Endothelial cell (in vitro differentiated cells): ENCODE results near the gene WDR19. TPM values are rescaled to one million over a fixed set of nuclear protein-coding genes. Genes with fewer than 3 reads are reported as not detected.
"Not testable (repeated sequence)": the region's sequence is repeated elsewhere in the genome, so short reads cannot be mapped to it uniquely, and the experiment has no call there.

Experiments
- DNase-seq: peaks from one replicate; pipeline ENCODE4 v3.0.0; 2021; ENCODE audit warnings: low spot score
- H3K27ac Mint-ChIP-seq: one replicate; pipeline ENCODE4 v1.8.0; 2021; ENCODE audit warnings: mixed read lengths, inconsistent platforms; ENCODE audit not compliant: unreplicated experiment
- H3K27me3 Mint-ChIP-seq: one replicate; pipeline ENCODE4 v1.8.0; 2021; ENCODE audit warnings: mild to moderate bottlenecking, moderate library complexity, mixed read lengths, inconsistent platforms; ENCODE audit not compliant: unreplicated experiment
- H3K36me3 Mint-ChIP-seq: one replicate; pipeline ENCODE4 v1.8.0; 2021; ENCODE audit warnings: mild to moderate bottlenecking, low read depth, mixed read lengths, inconsistent platforms; ENCODE audit not compliant: unreplicated experiment
- H3K4me1 Mint-ChIP-seq: one replicate; pipeline ENCODE4 v1.8.0; 2021; ENCODE audit warnings: mild to moderate bottlenecking, mixed read lengths, inconsistent platforms; ENCODE audit not compliant: unreplicated experiment
- H3K4me3 Mint-ChIP-seq: one replicate; pipeline ENCODE4 v1.8.0; 2021; ENCODE audit warnings: mild to moderate bottlenecking, mixed read lengths, inconsistent platforms; ENCODE audit not compliant: unreplicated experiment
- H3K9me3 Mint-ChIP-seq: one replicate; pipeline ENCODE4 v1.8.0; 2021; ENCODE audit warnings: mixed read lengths, inconsistent platforms; ENCODE audit not compliant: unreplicated experiment
- CTCF ChIP-seq: fragments of 200-600 bp; sonication (generic); IDR thresholded peaks from one replicate; pipeline ENCODE4 v1.5.0; 2021; ENCODE audit warnings: antibody characterized with exemption; ENCODE audit not compliant: unreplicated experiment
- total RNA-seq: library from RNA; stranded (reverse); fragmentation: NEBNext Ultra II Directional; extraction: Animal tissue kit (Norgen Biotek cat#: 25700); gene quantifications from one replicate; pipeline ENCODE4 v1.2.1, GENCODE V29; 2021; ENCODE audit not compliant: unreplicated experiment

Gene WDR19
- total RNA-seq, 1 donor from 2014 or later, result 35.8 TPM

DNA sequence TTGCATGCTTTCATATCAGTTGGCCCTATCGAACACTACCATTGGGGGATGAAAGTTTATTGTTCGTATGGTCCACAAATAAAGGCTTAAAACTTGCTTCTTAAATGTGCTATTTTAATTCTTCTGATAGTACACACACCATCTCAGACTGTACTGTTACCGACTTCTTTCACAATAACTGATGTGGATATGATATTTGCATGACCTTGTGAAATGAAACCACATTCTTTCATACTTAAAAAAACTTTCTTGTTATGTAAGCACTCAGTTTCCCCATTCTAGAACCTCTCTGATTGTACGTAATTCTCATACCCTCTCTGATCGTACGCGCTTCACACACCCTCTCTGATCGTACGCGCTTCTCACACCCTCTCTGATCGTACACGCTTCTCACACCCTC is 12.0 kb upstream of the WDR19 start:
- TF ChIP-seq CTCF, result no peak
- H3K27me3 Mint-ChIP-seq, result peaks cover 2% of the 10 kb centered on the region
- H3K9me3 Mint-ChIP-seq, result no peaks in the 10 kb centered on the region
- H3K4me1 Mint-ChIP-seq, result no peaks in the 10 kb centered on the region
- H3K4me3 Mint-ChIP-seq, result no peak overlapping the region
- no peaks in the 10 kb centered on the region for H3K36me3 Mint-ChIP-seq
- DNase-seq, result no peak
- no peak overlapping the region for H3K27ac Mint-ChIP-seq

GRCh38 chr4:39178706-39179105 is 3.6 kb upstream of the WDR19 start:
- no peaks in the 10 kb centered on the region for H3K4me1 Mint-ChIP-seq
- H3K36me3 Mint-ChIP-seq, result no peaks in the 10 kb centered on the region
- peaks cover 4% of the 10 kb centered on the region for H3K27me3 Mint-ChIP-seq
- H3K27ac Mint-ChIP-seq, result no peak overlapping the region
- no peak for DNase-seq
- TF ChIP-seq CTCF, result no peak
- no peak overlapping the region for H3K4me3 Mint-ChIP-seq
- H3K9me3 Mint-ChIP-seq, result no peaks in the 10 kb centered on the region

- TF ChIP-seq CTCF, result no peak
- Mint-ChIP-seq H3K27ac (no peak overlapping the region), H3K27me3 (peaks cover 4% of the 10 kb centered on the region), H3K9me3 (no peaks in the 10 kb centered on the region), H3K4me3 (no peak overlapping the region), H3K4me1 (no peaks in the 10 kb centered on the region), H3K36me3 (no peaks in the 10 kb centered on the region)
- DNase-seq, result no peak
Observed at GRCh38 chr4:39179681-39180080, 2.6 kb upstream of the WDR19 start.

DNA sequence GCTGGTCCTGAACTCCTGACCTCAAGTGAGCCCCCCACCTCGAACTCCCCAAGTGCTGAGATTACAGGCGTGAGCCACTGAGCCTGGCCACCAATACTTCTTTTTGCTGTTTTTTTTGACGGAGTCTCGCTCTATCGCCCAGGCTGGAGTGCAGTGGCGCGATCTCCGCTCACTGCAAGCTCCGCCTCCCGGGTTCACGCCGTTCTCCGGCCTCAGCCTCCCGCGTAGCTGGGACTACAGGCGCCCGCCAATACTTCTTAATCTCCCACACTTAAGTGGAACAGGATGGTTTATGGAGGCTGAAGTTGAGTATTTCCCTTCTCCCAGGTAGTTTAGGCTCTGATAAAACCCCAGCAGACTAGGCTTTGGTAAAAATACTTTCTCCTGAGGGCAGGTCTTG is 1.7 kb upstream of the WDR19 start:
- not testable (repeated sequence) for H3K4me1 Mint-ChIP-seq, H3K4me3 Mint-ChIP-seq, DNase-seq, H3K27me3 Mint-ChIP-seq, H3K9me3 Mint-ChIP-seq, H3K36me3 Mint-ChIP-seq, H3K27ac Mint-ChIP-seq

DNA sequence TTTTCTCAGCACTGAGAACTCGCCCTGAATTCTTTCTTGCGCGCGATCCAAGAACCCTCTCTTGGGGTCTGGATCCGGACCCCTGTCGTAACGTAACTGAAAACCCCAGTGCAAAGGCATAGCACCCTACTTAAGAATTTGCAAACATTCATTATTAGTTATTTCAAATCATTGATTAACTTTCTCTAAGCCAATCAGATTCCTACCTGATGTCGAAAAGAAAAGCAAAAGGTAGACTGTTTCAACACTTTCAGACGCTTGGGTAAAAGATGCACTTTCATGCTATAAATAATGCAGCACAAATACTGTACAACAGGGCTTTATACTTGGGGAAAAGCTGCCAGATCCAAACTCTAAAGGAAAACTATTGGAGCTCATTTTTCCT is 817 bp upstream of the WDR19 start:
- Mint-ChIP-seq H3K4me3 (no peak overlapping the region), H3K36me3 (no peaks in the 10 kb centered on the region), H3K9me3 (no peaks in the 10 kb centered on the region), H3K27ac (no peak overlapping the region), H3K4me1 (no peaks in the 10 kb centered on the region), H3K27me3 (peaks cover 4% of the 10 kb centered on the region)
- DNase-seq, result no peak
- no peak for TF ChIP-seq CTCF

GRCh38 chr4:39201963-39202362 is 19.6 kb downstream of the WDR19 start:
- H3K4me3 Mint-ChIP-seq, result no peak overlapping the region
- H3K27me3 Mint-ChIP-seq, result no peaks in the 10 kb centered on the region
- no peaks in the 10 kb centered on the region for H3K9me3 Mint-ChIP-seq
- H3K36me3 Mint-ChIP-seq, result peaks cover 12% of the 10 kb centered on the region
- H3K4me1 Mint-ChIP-seq, result no peaks in the 10 kb centered on the region
- no peak for TF ChIP-seq CTCF
- DNase-seq, result no peak
- H3K27ac Mint-ChIP-seq, result no peak overlapping the region
